Stimulated activated CD4-positive, alpha-beta T cell treated with anti-CD3 and anti-CD28 coated beads, TNF-alpha, amount 100 ng/mL, for 24 hours (primary cell): ENCODE results near the gene BUB1B.

ENCODE experiments used
- DNase-seq, 3 experiments: peaks; one replicate each; pipeline ENCODE4 v3.0.0-alpha.2; 2020; ENCODE audit warnings: low read depth in 3 of 3

Gene BUB1B

DNA sequence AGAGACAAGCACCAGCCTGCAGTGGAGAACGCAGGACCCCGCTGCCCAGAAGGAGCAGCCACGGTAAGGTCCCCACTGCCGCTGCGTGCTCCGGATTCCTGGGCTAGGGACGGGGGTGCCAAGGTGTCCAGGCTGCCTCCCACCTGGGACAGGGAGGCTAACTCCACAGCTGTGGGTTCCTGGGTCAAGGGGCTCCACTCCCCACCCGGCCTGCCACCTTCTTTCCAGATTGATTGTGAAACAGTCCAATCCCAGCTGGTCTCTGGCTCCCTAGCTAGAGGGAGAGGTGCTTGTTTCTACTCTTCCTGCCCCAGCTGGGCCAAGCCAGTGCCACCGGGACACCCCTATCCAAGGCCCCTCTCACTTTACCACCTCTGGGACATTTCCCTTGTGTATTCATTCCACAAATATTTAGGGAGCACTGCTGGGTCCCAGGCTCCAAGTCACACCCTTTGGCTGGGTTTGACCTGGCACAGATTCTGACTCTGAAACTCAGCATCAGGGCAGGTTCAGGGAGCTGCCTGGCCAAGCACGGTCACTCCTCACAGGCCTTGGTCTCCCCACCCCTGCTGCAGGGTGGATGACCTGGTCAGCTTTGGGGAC is 79.9 kb downstream of the BUB1B start:
- DNase-seq, result no peak

- no peak for DNase-seq
These were observed 80.7 kb downstream of the BUB1B start for GRCh38 chr15:40241269-40242212.

DNA sequence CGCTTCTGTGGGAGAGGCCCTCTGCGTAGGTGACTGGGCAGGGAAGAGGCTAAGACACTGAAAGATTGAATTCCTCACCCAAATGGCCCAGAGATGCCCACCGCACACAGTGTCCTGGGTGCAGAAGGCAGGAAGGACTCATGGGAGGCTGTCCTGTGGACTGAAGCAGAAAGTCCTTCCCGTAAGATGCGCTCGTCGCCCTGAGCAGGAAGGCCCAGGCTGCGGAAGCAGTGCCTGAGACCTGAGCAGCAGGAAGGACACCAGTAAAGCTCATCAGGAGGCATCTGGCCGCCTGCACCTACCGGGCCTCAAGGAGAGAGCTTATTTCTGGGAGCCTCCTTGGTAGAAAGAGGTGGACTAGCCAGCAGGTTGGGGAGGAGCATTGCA is 81.3 kb downstream of the BUB1B start:
- DNase-seq, result no peak

DNA sequence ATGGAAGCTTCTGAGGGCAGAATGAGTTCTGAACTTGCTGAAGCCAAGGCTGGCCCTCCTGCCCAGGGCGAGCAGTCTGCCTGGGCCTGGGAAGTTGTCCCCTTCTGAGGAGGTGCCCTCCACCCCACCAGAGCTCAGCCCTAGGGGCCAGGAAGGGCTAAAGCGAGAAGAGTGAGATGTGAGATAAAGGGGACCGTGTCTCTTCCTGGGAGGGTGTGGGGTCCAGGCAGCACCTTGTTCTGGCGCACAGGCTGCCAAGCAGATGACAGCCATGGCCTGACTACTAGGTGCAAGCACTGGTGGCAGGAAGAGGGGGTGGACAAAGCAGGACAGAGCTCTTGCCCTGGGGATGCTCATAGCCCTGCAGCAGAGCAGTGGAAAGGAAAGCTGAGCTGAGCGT is 81.7 kb downstream of the BUB1B start:
- no peak for DNase-seq

DNA sequence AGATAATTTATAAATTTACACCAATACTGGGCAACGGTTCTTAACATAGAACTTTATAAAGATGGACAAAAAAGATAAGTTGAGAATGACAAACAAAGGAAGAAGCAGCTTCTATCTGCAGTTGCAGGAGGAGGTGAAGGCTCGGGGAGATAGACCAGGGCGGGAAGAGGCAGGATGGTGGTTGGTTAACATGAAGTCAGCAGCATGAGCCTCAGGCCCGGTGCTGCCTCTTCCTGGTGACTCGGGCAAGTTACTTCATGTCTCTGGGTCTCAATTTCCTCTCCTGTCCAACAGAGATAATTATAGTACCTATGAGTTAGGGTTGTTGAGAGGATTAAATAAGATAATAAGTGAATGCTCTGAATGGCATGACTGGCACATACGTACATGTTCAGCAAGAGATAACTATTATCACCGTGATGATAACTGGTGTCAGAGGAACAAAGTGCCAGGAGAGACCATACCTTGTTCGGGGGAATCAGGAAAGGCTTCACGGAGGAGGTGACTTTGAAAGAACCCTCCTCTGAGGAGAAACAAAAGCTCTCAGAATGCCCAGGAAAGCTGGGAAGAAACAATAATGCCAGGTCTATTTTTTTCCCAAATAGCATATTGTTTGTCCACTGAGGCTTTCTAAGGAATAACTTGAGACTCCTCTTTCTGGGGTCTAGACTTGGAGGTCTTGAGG is 82.4 kb downstream of the BUB1B start:
- no peak for DNase-seq

DNA sequence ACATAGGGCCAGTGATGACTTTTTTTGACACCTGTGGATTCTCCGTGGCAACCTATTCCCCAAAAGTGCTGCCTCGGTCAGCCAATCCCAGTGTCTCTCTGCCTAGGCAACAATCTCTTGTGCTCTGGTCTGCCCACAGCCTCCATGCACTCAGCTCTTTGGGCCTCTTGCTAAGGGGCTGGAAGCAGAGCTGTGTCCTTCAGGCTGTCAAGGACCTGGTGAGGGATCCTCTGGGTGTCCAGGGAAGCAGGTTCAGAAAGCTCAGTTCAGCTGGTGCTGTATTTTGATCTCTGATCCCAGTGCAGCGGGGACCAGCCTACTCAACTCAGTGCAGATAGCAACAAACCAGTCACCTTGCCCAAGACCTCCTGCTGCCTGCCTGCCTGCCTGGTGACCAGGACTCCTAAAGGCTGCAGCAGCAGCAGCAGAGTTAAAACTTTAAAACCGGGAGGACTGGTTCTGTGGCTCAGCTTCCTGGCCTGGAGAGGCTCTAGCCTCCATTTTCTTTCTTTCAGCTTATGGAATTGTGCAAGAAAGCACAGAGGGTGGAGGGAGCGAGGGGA is 84.2 kb downstream of the BUB1B start:
- DNase-seq, result no peak

DNA sequence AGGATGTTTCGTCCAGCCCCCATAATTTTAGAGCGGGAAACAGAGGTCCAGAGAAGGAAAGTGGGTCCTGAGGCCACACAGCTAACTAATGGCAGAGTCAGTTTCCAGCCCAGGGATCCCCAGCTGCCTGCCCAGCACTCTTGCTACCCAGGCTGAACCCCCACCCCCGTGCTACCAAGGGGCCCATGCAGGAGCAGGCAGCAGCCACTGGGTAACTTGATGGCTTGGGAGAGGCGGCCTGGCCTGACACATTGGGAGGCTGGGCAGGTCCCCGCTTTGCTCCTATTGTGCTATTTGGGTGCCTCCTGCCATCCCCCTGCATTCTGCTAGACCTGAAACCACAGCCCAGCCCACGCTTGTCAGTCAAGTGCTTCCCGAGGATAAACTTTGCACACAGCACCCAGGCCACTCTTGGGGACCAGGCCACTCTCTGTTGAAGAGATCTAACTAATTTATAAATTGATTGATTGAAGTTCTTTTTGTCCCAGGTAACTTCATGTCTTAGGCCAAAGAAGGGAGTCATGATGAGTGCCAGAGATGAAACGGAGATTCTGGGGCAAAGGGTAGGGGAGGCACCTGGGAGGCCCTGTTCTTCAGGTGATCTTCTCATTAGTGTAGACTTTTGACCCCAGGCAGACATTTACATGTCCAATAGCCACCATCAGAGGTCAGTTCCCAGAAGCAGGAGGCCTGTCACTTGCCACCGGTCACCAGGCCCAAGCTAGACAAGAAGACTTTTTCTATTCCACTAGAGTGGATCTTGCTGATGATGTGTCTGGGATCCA is 85.0 kb downstream of the BUB1B start:
- DNase-seq, result no peak

DNA sequence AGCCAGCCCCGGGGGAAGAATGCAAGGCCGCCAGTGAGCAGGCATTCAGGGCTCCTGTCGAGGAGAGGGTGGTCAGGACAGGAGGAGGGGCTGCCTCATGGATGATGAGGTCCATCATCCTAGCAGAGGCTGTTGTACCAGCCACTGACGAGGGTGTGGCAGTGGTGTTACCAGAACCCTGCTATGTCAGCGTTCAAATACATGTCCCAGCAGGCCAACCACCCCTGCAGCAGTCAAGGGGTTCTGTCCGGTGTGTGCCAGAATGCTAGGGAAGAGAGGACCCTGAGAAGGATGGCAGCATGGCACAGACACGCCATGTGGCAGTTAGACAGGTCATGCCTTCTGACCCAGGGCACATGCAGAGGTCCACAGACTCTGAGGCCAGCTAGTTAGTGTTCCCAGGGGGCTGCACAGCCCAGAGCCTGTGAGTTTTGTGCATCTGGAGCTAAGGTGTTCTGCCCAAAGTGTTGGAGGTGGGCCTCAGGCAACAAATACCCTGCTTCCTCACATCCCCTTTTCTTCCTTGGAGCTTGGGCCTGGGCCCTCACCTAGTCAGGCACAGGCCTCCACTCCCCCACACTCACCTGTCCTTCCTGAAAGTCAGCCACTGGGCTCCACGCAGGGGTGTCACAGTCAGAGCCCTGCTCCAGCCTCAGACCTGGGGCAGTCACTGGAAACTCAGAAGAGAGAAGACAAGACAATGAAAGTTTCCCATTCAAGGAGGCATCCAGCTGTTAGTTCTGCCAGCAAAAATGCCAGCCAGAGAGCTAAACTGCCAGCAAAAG is 85.8 kb downstream of the BUB1B start:
- no peak for DNase-seq

- DNase-seq, result no peak
These were observed 86.6 kb downstream of the BUB1B start for GRCh38 chr15:40247406-40247971.

- DNase-seq, result no peak
These were observed 87.3 kb downstream of the BUB1B start for GRCh38 chr15:40248006-40248783.

DNA sequence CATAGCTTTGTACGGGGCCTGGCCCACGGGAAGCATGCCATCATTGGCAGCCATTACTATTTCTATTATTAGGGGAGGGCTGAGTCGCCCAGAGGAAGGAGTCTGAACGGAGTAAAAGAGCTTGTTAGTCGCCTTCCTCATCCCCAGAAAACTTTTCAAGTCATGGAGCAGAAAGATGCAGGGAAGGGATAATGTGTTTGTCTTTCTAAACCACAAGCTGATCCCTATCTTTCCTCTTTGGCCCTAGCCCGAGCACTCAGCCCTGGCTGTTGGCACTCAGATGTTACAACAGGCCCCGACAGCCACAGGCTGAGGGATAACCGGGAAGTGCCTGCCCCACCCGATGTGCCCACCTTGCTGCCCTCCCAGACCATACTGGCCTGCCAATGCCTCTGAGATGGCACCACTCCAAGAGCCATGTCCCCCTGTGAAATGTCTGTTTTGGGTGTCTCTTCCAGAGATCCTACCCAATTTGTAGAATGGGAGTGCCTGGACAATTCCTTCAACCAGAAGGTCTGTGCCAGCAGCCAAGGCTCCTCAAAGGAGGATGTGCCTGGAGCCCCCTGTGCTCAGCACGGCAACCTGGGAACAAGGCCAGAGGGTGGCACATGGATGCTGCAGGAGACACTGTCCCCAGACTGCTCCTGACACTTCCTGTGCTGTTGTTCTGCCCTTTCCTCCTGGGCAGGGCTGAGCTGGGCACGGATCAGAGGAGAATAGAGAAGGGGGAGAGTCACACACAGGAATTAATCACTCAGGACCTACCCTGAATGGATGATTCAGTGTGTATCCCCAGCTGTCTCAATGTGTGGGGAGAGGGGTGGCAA is 88.8 kb downstream of the BUB1B start:
- DNase-seq, result no peak

DNA sequence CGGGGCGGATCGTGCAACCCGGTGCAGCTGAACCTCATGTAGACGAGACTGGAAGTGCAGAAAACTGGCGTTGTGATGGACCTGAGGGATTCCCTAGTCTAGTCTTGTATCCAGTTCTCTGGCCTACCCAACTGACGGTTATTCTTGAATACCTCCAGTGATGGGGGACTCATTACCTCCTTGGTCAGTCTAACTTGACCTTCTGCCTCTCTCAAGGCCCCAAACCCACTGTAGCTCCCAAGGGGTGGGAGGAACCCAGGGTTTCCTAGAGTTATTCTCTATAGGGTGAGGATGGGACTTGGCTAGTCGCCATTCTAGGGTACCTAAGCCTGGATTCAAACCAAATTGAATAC is 89.4 kb downstream of the BUB1B start:
- no peak for DNase-seq

DNA sequence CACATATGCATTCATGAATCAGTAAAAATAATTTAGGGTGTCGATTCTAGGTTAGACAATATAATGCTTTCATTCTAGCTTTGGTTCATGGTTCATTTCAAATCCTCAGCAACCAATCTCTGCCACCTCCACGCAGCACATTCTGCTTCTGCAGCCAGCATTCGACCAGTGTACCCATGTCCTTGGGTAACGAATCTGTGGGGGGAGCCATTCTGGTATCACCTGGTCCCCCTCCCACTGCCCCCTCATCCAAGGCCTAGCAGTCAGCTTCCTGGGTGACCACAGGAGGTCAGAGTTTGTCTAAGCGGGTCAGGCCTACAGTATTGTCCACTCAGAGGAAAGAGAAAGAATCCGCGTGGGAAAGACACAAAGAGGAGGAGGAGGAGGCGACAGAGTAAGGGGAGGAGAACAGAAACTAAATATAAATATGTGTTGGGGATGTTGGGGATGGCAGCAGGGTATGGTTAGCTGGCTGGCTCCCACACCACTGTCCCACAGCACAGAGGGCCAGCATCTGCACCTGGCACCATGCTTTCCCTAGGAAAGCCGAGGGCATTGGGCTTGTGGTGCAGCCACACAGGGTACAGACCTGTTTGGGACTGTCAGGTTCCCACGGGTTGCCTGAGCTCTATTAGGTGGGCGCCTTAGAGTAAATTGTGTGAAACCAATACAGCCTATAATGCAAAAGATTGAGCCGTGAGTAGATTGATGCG is 90.1 kb downstream of the BUB1B start:
- no peak for DNase-seq

DNA sequence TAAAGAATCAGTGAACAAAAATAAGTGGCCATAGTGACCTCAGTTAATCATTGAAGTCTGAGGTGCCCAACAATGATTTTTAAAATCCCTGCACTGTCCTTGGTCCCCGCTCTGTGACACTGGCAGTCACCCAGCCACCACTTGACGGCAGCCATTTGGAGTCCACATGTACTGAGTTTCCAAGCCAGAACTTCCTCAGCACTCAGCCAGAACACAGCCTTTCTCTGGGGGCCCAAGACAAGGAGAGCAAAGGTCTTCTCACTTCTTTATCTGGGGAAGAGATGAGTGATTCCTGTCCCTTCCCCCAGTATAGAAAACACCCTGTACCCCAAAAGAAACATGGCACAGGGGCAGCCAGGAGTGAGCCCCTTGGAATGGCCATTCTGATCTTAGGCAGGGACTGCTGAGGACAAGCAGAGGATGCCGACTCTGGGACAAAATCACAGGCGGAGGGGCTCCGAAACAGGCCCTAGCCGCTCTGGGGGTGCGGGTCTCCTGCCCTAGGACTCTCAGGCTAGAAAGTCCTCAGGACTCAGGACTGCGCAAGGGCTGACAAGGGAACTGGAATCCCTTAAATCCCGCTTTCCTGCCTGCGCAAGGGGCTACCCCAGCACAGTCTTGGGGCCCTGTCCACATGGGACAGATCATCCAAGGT is 90.7 kb downstream of the BUB1B start:
- DNase-seq, result no peak

DNA sequence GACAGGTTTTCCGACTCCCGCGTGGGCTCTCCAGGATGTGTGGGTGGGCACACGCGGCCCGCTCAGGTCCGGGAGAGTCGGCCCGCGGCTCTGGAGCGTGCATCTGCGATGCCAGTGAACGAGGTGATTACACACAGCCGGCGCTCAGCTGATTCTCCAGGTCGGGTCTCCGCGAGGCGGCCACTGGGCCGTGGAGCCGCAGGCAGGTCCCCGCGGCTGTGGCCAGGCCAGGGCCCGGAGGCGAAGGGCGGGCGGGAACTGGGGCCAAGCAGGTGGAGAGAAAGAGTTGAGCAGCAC is 91.2 kb downstream of the BUB1B start:
- no peak for DNase-seq

GRCh38 chr15:40252438-40253166 is 91.7 kb downstream of the BUB1B start:
- no peak for DNase-seq

GRCh38 chr15:40253167-40253790 is 92.4 kb downstream of the BUB1B start:
- DNase-seq, result no peak
